ENCODE data around the gene RNF39.

RNF39 gene

GRCh38 chr6:30097902-30098768 lies 22.6 kb upstream of the RNF39 start:
- Histone ChIP-seq H3K9me3 (replicated peaks; ENCODE audit: insufficient read depth, low read length) (no peaks in the 10 kb centered on the region), H3K9me2 (replicated peaks; ENCODE audit: insufficient read depth, low read length) (no peaks in the 10 kb centered on the region), H3K9ac (ENCODE audit: low read length) (no peak overlapping the region), H2AFZ (ENCODE audit: low read length) (no peak overlapping the region), H3F3A (ENCODE audit: insufficient read depth, low read length) (peaks cover 15% of the 10 kb centered on the region), H3K4me3 (ENCODE audit: low read length) (no peak overlapping the region), H3K36me3 (replicated peaks; ENCODE audit: insufficient read depth, low read length) (no peaks in the 10 kb centered on the region), H4K20me1 (ENCODE audit: insufficient read depth, low read length) (no peaks in the 10 kb centered on the region), H3K4me2 (ENCODE audit: low read depth, low read length) (no peak overlapping the region), H3K27ac (ENCODE audit: low read length) (no peak overlapping the region), H3K4me1 (ENCODE audit: low read length) (peaks cover 15% of the 10 kb centered on the region), H3K27me3 (replicated peaks; ENCODE audit: insufficient read depth, low read length) (peaks cover 53% of the 10 kb centered on the region), H3K79me2 (ENCODE audit: low read length) (no peaks in the 10 kb centered on the region)
- no peak for TF ChIP-seq EZH2 (optimal IDR thresholded peaks at IDR 0.05; ENCODE audit: low read depth, low read length)
- no peak for TF ChIP-seq EZH2phosphoT487 (IDR thresholded peaks at IDR 0.05; ENCODE audit: low read length)
- no peak for TF ChIP-seq CTCF (IDR thresholded peaks at IDR 0.05; ENCODE audit: low read length)
- DNase-seq = no peak

- Histone ChIP-seq H4K20me1 (ENCODE audit: insufficient read depth, low read length) (no peaks in the 10 kb centered on the region), H3K27me3 (replicated peaks; ENCODE audit: insufficient read depth, low read length) (peaks cover 57% of the 10 kb centered on the region), H3K27ac (ENCODE audit: low read length) (no peak overlapping the region), H3F3A (ENCODE audit: insufficient read depth, low read length) (peaks cover 8% of the 10 kb centered on the region), H3K9ac (ENCODE audit: low read length) (no peak overlapping the region), H2AFZ (ENCODE audit: low read length) (no peak overlapping the region), H3K4me2 (ENCODE audit: low read depth, low read length) (no peak overlapping the region), H3K4me3 (ENCODE audit: low read length) (no peak overlapping the region), H3K9me3 (replicated peaks; ENCODE audit: insufficient read depth, low read length) (no peaks in the 10 kb centered on the region), H3K4me1 (ENCODE audit: low read length) (peaks cover 8% of the 10 kb centered on the region; the same call in 1 of the 2 replicates), H3K79me2 (ENCODE audit: low read length) (no peaks in the 10 kb centered on the region), H3K36me3 (replicated peaks; ENCODE audit: insufficient read depth, low read length) (no peaks in the 10 kb centered on the region), H3K9me2 (replicated peaks; ENCODE audit: insufficient read depth, low read length) (no peaks in the 10 kb centered on the region)
- DNase-seq = no peak
- no peak for TF ChIP-seq EZH2phosphoT487 (IDR thresholded peaks at IDR 0.05; ENCODE audit: low read length)
- no peak for TF ChIP-seq CTCF (IDR thresholded peaks at IDR 0.05; ENCODE audit: low read length)
- no peak for TF ChIP-seq EZH2 (optimal IDR thresholded peaks at IDR 0.05; ENCODE audit: low read depth, low read length)
Measured at GRCh38 chr6:30096829-30097228, 21.3 kb upstream of the RNF39 start.

GRCh38 chr6:30093951-30094661 lies 18.5 kb upstream of the RNF39 start:
- no peaks in the 10 kb centered on the region for H3K36me3 ChIP-seq (replicated peaks; ENCODE audit: insufficient read depth, low read length)
- H3K9ac ChIP-seq (ENCODE audit: low read length) = no peak overlapping the region
- no peaks in the 10 kb centered on the region for H3K79me2 ChIP-seq (ENCODE audit: low read length)
- H2AFZ ChIP-seq (ENCODE audit: low read length) = no peak overlapping the region
- no peak overlapping the region for H3K27ac ChIP-seq (ENCODE audit: low read length)
- H3K4me2 ChIP-seq (ENCODE audit: low read depth, low read length) = no peak overlapping the region
- TF ChIP-seq CTCF (IDR thresholded peaks at IDR 0.05; ENCODE audit: low read length) = no peak
- TF ChIP-seq EZH2 (optimal IDR thresholded peaks at IDR 0.05; ENCODE audit: low read depth, low read length) = no peak
- no peak for TF ChIP-seq EZH2phosphoT487 (IDR thresholded peaks at IDR 0.05; ENCODE audit: low read length)
- H3K4me3 ChIP-seq (ENCODE audit: low read length) = no peak overlapping the region
- no peaks in the 10 kb centered on the region for H3F3A ChIP-seq (ENCODE audit: insufficient read depth, low read length)
- H3K27me3 ChIP-seq (replicated peaks; ENCODE audit: insufficient read depth, low read length) = peaks cover 42% of the 10 kb centered on the region
- no peaks in the 10 kb centered on the region for H3K9me3 ChIP-seq (replicated peaks; ENCODE audit: insufficient read depth, low read length)
- H3K4me1 ChIP-seq (ENCODE audit: low read length) = no peaks in the 10 kb centered on the region
- H4K20me1 ChIP-seq (ENCODE audit: insufficient read depth, low read length) = no peaks in the 10 kb centered on the region
- no peak for DNase-seq
- no peaks in the 10 kb centered on the region for H3K9me2 ChIP-seq (replicated peaks; ENCODE audit: insufficient read depth, low read length)
